ENCODE results near the gene CCR5. TPM values are rescaled to one million over a fixed set of nuclear protein-coding genes. Genes with fewer than 3 reads are reported as not detected.

Gene CCR5
- total RNA-seq, 2 donors from 2014 or later = 3.2 to 8.3 TPM

DNA sequence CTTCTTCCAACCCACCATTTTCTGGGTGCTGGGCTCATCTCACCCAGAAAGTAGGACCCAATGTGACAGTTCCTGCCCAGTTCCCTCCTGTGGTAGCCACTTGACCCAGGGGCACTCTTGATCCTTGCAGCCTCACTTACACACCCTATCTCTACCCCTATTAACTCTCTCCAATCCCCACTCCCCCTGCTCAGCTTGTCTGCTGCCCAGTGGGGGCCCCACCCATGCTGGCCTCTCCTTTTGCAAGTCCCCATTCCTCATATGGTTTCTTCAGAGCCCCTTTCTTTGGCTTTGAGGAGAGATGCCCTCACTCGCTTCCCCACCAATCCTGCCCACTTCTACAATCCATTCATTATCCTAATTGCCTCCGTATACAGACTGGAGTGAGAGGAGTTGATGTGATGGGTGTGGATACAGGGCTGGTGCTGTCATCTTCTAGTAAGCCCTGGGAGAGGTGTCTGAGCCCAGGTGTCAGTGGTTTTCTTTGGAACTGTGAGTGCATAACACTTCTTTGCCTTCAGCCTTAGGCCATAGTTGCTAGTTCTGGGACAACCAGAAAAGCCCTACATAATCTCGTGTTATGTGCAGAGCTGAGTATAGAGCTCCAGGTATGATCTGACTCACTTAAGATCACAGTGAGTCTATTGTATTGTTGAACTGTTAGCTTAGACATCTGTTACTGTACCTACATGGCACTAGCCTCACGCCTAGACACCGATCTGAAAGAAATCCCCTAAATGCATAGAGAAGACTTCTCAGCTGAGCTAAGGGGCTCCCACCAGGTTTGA, 4.8 kb upstream of the CCR5 start:
- ATAC-seq (no peak), DNase-seq (no peak)
- H3K4me3 Mint-ChIP-seq = peak overlapping the region; percentile 10
- peak overlapping the region; percentile 24 for H3K27ac Mint-ChIP-seq
- H3K27me3 Mint-ChIP-seq = no peaks in the 10 kb centered on the region
- peaks cover 2% of the 10 kb centered on the region for H3K36me3 Mint-ChIP-seq (ENCODE audit: low read depth)
- H3K9me3 ChIP-seq (ENCODE audit: control insufficient read depth, low read length, poor library complexity, severe bottlenecking) = no peaks in the 10 kb centered on the region
- peaks cover 35% of the 10 kb centered on the region for H3K4me1 Mint-ChIP-seq

DNA sequence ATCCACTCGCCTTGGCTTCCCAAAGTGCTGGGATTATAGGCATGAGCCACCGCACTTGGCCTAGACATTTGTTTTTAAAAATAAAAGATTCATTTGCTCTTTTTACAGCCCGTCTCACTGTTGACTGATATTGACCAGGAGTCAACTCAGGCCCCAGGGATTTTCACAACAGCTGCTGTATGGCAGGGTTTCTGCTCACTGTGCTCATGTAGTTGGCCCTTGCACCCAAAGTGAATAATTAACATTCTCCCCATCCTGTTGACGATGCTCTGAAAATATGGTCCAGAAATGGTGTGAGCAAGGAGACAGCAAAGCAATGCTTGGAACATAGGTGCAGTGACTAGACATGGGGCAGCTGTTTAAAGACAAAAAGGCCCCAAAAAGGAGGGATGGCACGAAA, 2.9 kb upstream of the CCR5 start:
- DNase-seq (no peak), ATAC-seq (no peak)
- H3K9me3 ChIP-seq (ENCODE audit: control insufficient read depth, low read length, poor library complexity, severe bottlenecking) = no peaks in the 10 kb centered on the region
- Mint-ChIP-seq H3K4me3 (peak overlapping the region; percentile 57), H3K27me3 (no peaks in the 10 kb centered on the region), H3K4me1 (peaks cover 34% of the 10 kb centered on the region), H3K36me3 (ENCODE audit: low read depth) (peaks cover 2% of the 10 kb centered on the region), H3K27ac (peak overlapping the region; percentile 21)

DNA sequence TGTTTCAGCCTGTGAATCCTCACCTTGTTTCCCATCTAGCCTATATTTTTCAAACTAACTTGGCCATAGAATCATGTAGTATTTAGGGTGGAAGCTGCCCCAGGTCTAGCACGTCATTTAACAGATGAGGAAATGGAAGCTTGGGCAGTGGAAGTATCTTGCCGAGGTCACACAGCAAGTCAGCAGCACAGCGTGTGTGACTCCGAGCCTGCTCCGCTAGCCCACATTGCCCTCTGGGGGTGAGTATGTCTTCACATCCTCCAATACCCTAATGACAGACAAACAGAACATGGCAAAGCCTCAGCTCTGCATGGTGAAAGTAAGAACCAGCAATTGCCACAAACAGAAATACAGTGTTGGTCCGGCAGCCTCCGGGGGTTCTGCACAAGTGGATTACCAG, 2.2 kb upstream of the CCR5 start:
- Mint-ChIP-seq H3K4me1 (peaks cover 41% of the 10 kb centered on the region), H3K27ac (peak overlapping the region; percentile 21), H3K36me3 (ENCODE audit: low read depth) (peaks cover 4% of the 10 kb centered on the region), H3K27me3 (no peaks in the 10 kb centered on the region), H3K4me3 (peak overlapping the region; percentile 52)
- no peaks in the 10 kb centered on the region for H3K9me3 ChIP-seq (ENCODE audit: control insufficient read depth, low read length, poor library complexity, severe bottlenecking)
- DNase-seq = peak; percentile 34 to 49 (median 36)
- peak; percentile 86 for ATAC-seq

DNA sequence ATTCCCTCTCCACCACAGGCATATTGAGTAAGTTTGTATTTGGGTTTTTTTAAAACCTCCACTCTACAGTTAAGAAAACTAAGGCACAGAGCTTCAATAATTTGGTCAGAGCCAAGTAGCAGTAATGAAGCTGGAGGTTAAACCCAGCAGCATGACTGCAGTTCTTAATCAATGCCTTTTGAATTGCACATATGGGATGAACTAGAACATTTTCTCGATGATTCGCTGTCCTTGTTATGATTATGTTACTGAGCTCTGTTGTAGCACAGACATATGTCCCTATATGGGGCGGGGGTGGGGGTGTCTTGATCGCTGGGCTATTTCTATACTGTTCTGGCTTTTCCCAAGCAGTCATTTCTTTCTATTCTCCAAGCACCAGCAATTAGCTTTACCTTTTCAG, 1.6 kb upstream of the CCR5 start:
- Mint-ChIP-seq H3K27me3 (no peaks in the 10 kb centered on the region), H3K4me1 (peaks cover 43% of the 10 kb centered on the region), H3K4me3 (peak overlapping the region; percentile 62), H3K36me3 (ENCODE audit: low read depth) (peaks cover 4% of the 10 kb centered on the region), H3K27ac (peak overlapping the region; percentile 92)
- no peak for DNase-seq
- ATAC-seq = no peak
- H3K9me3 ChIP-seq (ENCODE audit: control insufficient read depth, low read length, poor library complexity, severe bottlenecking) = no peaks in the 10 kb centered on the region

DNA sequence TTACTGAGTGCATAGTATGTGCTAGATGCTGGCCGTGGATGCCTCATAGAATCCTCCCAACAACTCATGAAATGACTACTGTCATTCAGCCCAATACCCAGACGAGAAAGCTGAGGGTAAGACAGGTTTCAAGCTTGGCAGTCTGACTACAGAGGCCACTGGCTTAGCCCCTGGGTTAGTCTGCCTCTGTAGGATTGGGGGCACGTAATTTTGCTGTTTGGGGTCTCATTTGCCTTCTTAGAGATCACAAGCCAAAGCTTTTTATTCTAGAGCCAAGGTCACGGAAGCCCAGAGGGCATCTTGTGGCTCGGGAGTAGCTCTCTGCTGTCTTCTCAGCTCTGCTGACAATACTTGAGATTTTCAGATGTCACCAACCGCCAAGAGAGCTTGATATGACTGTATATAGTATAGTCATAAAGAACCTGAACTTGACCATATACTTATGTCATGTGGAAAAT, 1.0 kb upstream of the CCR5 start:
- Mint-ChIP-seq H3K36me3 (ENCODE audit: low read depth) (peaks cover 7% of the 10 kb centered on the region), H3K27ac (peak overlapping the region; percentile 92), H3K4me1 (peaks cover 49% of the 10 kb centered on the region), H3K4me3 (peak overlapping the region; percentile 68), H3K27me3 (no peaks in the 10 kb centered on the region)
- ATAC-seq = no peak
- no peaks in the 10 kb centered on the region for H3K9me3 ChIP-seq (ENCODE audit: control insufficient read depth, low read length, poor library complexity, severe bottlenecking)
- DNase-seq = no peak

DNA sequence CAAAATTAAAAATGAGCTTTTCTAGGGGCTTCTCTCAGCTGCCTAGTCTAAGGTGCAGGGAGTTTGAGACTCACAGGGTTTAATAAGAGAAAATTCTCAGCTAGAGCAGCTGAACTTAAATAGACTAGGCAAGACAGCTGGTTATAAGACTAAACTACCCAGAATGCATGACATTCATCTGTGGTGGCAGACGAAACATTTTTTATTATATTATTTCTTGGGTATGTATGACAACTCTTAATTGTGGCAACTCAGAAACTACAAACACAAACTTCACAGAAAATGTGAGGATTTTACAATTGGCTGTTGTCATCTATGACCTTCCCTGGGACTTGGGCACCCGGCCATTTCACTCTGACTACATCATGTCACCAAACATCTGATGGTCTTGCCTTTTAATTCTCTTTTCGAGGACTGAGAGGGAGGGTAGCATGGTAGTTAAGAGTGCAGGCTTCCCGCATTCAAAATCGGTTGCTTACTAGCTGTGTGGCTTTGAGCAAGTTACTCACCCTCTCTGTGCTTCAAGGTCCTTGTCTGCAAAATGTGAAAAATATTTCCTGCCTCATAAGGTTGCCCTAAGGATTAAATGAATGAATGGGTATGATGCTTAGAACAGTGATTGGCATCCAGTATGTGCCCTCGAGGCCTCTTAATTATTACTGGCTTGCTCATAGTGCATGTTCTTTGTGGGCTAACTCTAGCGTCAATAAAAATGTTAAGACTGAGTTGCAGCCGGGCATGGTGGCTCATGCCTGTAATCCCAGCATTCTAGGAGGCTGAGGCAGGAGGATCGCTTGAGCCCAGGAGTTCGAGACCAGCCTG, 984 bp downstream of the CCR5 start:
- peak overlapping the region; percentile 28 for H3K4me3 Mint-ChIP-seq
- ATAC-seq (no peak), DNase-seq (no peak)
- peaks cover 58% of the 10 kb centered on the region for H3K4me1 Mint-ChIP-seq
- no peaks in the 10 kb centered on the region for H3K9me3 ChIP-seq (ENCODE audit: control insufficient read depth, low read length, poor library complexity, severe bottlenecking)
- no peaks in the 10 kb centered on the region for H3K27me3 Mint-ChIP-seq
- peak overlapping the region; percentile 92 for H3K27ac Mint-ChIP-seq
- peaks cover 5% of the 10 kb centered on the region for H3K36me3 Mint-ChIP-seq (ENCODE audit: low read depth)

DNA sequence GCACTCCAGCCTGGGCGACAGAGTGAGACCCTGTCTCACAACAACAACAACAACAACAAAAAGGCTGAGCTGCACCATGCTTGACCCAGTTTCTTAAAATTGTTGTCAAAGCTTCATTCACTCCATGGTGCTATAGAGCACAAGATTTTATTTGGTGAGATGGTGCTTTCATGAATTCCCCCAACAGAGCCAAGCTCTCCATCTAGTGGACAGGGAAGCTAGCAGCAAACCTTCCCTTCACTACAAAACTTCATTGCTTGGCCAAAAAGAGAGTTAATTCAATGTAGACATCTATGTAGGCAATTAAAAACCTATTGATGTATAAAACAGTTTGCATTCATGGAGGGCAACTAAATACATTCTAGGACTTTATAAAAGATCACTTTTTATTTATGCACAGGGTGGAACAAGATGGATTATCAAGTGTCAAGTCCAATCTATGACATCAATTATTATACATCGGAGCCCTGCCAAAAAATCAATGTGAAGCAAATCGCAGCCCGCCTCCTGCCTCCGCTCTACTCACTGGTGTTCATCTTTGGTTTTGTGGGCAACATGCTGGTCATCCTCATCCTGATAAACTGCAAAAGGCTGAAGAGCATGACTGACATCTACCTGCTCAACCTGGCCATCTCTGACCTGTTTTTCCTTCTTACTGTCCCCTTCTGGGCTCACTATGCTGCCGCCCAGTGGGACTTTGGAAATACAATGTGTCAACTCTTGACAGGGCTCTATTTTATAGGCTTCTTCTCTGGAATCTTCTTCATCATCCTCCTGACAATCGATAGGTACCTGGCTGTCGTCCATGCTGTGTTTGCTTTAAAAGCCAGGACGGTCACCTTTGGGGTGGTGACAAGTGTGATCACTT, 2.0 kb downstream of the CCR5 start:
- Mint-ChIP-seq H3K27ac (peak overlapping the region; percentile 92), H3K4me1 (peaks cover 61% of the 10 kb centered on the region), H3K27me3 (no peaks in the 10 kb centered on the region), H3K4me3 (peak overlapping the region; percentile 28), H3K36me3 (ENCODE audit: low read depth) (peaks cover 5% of the 10 kb centered on the region)
- ATAC-seq = peak; percentile 49
- DNase-seq = no peak
- no peaks in the 10 kb centered on the region for H3K9me3 ChIP-seq (ENCODE audit: control insufficient read depth, low read length, poor library complexity, severe bottlenecking)

DNA sequence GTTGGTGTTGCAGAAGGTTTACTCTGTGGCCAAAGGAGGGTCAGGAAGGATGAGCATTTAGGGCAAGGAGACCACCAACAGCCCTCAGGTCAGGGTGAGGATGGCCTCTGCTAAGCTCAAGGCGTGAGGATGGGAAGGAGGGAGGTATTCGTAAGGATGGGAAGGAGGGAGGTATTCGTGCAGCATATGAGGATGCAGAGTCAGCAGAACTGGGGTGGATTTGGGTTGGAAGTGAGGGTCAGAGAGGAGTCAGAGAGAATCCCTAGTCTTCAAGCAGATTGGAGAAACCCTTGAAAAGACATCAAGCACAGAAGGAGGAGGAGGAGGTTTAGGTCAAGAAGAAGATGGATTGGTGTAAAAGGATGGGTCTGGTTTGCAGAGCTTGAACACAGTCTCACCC, 4.0 kb downstream of the CCR5 start:
- no peaks in the 10 kb centered on the region for H3K9me3 ChIP-seq (ENCODE audit: control insufficient read depth, low read length, poor library complexity, severe bottlenecking)
- H3K27ac Mint-ChIP-seq = peak overlapping the region; percentile 97
- peaks cover 48% of the 10 kb centered on the region for H3K4me1 Mint-ChIP-seq
- H3K4me3 Mint-ChIP-seq = peak overlapping the region; percentile 81
- ATAC-seq (no peak), DNase-seq (no peak)
- no peaks in the 10 kb centered on the region for H3K27me3 Mint-ChIP-seq
- H3K36me3 Mint-ChIP-seq (ENCODE audit: low read depth) = peaks cover 7% of the 10 kb centered on the region

DNA sequence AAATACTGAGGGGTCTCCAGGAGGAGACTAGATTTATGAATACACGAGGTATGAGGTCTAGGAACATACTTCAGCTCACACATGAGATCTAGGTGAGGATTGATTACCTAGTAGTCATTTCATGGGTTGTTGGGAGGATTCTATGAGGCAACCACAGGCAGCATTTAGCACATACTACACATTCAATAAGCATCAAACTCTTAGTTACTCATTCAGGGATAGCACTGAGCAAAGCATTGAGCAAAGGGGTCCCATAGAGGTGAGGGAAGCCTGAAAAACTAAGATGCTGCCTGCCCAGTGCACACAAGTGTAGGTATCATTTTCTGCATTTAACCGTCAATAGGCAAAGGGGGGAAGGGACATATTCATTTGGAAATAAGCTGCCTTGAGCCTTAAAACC, 4.5 kb downstream of the CCR5 start:
- H3K27me3 Mint-ChIP-seq = no peaks in the 10 kb centered on the region
- no peak for DNase-seq
- ATAC-seq = no peak
- H3K27ac Mint-ChIP-seq = peak overlapping the region; percentile 97
- H3K9me3 ChIP-seq (ENCODE audit: control insufficient read depth, low read length, poor library complexity, severe bottlenecking) = no peaks in the 10 kb centered on the region
- peak overlapping the region; percentile 81 for H3K4me3 Mint-ChIP-seq
- H3K36me3 Mint-ChIP-seq (ENCODE audit: low read depth) = peaks cover 7% of the 10 kb centered on the region
- peaks cover 47% of the 10 kb centered on the region for H3K4me1 Mint-ChIP-seq

DNA sequence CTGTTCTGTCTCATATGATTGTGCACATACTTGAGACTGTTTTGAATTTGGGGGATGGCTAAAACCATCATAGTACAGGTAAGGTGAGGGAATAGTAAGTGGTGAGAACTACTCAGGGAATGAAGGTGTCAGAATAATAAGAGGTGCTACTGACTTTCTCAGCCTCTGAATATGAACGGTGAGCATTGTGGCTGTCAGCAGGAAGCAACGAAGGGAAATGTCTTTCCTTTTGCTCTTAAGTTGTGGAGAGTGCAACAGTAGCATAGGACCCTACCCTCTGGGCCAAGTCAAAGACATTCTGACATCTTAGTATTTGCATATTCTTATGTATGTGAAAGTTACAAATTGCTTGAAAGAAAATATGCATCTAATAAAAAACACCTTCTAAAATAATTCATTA, 5.1 kb downstream of the CCR5 start:
- Mint-ChIP-seq H3K36me3 (ENCODE audit: low read depth) (peaks cover 7% of the 10 kb centered on the region), H3K4me3 (peak overlapping the region; percentile 80), H3K27me3 (no peaks in the 10 kb centered on the region), H3K4me1 (peaks cover 48% of the 10 kb centered on the region), H3K27ac (peak overlapping the region; percentile 97)
- H3K9me3 ChIP-seq (ENCODE audit: control insufficient read depth, low read length, poor library complexity, severe bottlenecking) = no peaks in the 10 kb centered on the region
- DNase-seq = no peak
- peak; percentile 55 for ATAC-seq

DNA sequence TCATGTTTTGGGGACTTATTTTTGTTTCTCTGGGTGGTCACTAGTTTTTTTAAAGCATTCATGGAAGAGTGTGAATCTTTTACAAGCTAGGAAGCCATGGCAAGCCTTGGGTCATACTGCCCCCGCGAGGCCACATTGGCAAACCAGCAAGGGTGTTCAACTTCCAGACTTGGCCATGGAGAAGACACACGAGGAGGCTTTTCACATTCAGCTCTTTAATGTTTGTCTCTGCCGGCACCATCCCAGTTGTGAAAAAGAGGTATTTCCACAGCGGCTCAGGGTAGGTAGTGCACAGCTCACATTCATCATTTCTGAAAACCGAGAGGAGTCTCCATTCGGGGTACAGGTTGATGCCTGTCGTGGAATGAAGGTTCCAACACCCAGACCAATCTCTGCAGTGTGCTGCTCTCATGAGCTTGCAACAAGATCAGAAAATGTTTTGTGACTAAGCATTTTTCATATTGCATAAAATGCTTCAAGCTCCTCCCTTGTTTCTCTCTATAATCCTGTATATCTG, 7.7 kb downstream of the CCR5 start:
- Mint-ChIP-seq H3K4me3 (no peak overlapping the region), H3K27me3 (no peaks in the 10 kb centered on the region), H3K27ac (no peak overlapping the region), H3K4me1 (peaks cover 44% of the 10 kb centered on the region), H3K36me3 (ENCODE audit: low read depth) (peaks cover 5% of the 10 kb centered on the region)
- peak; percentile 68 for ATAC-seq
- no peaks in the 10 kb centered on the region for H3K9me3 ChIP-seq (ENCODE audit: control insufficient read depth, low read length, poor library complexity, severe bottlenecking)
- DNase-seq = peak; percentile 22 to 58 (median 33)

DNA sequence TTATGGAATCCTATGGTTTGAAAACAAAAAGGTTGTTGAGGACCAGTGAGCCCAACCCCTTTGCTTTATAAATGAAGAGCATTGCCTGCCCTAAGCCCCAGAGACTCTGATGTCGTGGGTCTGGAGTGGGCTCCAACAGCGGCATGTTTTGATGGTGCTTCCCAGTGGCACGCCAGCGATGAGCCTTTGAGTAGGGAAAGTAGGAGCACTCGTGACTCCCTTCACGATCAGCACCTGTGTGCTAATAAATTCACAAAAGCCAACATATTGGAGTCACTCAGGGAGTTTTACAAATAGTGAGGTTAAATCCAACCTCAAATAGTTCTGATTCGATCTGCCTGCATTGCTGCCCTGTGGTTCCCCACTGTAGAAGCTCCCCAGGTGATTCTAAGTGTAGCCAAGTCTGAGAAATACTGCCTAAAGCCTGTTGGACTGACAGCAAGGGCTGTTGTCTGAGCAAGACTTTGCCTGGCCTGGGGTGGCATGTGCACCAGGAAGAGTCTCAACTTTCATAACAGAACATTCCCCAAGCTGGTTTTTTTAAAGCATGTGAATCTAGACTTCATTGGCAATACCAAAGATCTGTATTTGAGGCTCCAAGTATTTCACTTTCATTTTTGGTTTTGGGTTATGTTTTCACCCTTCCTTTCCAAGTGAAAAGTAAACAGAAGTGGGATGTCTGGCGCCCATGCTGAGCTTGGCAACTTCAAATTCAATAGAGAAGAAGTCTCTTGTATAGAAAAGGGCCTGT, 9.9 kb downstream of the CCR5 start:
- H3K36me3 Mint-ChIP-seq (ENCODE audit: low read depth) = peaks cover 2% of the 10 kb centered on the region
- peaks cover 33% of the 10 kb centered on the region for H3K4me1 Mint-ChIP-seq
- peak overlapping the region; percentile 68 for H3K27ac Mint-ChIP-seq
- H3K27me3 Mint-ChIP-seq = no peaks in the 10 kb centered on the region
- H3K4me3 Mint-ChIP-seq = peak overlapping the region; percentile 63
- ATAC-seq = no peak
- H3K9me3 ChIP-seq (ENCODE audit: control insufficient read depth, low read length, poor library complexity, severe bottlenecking) = no peaks in the 10 kb centered on the region
- no peak for DNase-seq

All from T-helper 17 cell (primary cell).